Activated CD4-positive, alpha-beta T cell treated with anti-CD3 and anti-CD28 coated beads for 36 hours (primary cell): Measurements from ENCODE around the gene TIGD6. TPM values are rescaled to one million over a fixed set of nuclear protein-coding genes. Genes with fewer than 3 reads are reported as not detected.

Experiments used
- ATAC-seq: fragments of 200-7000 bp; cut with Tn5 transposase; one replicate; pipeline ENCODE4 v1.10.0; 2021; ENCODE audit warnings: mild to moderate bottlenecking, moderate library complexity
- CTCF ChIA-PET: fragments of 350-600 bp; sonication (Branson Sonifier 250); formaldehyde crosslinking; loops from one replicate; lab custom pipeline; 2021; ENCODE audit warnings: antibody characterized with exemption; lab: Charles Lee
- POLR2A ChIA-PET: fragments of 350-600 bp; sonication (Branson Sonifier 250); formaldehyde crosslinking; loops from one replicate; lab custom pipeline; 2021; ENCODE audit warnings: antibody characterized with exemption, inconsistent platforms; lab: Charles Lee
- DNase-seq: peaks from one replicate; pipeline ENCODE4 v3.0.0-alpha.2; 2020
- H3K27ac Mint-ChIP-seq: one replicate; pipeline ENCODE4 v1.8.0; 2021; ENCODE audit warnings: mixed read lengths
- H3K27me3 Mint-ChIP-seq: one replicate; pipeline ENCODE4 v1.8.0; 2021; ENCODE audit warnings: mixed read lengths
- H3K36me3 Mint-ChIP-seq: one replicate; pipeline ENCODE4 v1.8.0; 2021; ENCODE audit warnings: low read depth, mixed read lengths
- H3K4me1 Mint-ChIP-seq: one replicate; pipeline ENCODE4 v1.8.0; 2021; ENCODE audit warnings: mixed read lengths
- H3K4me3 Mint-ChIP-seq: one replicate; pipeline ENCODE4 v1.8.0; 2021; ENCODE audit warnings: mild to moderate bottlenecking, moderate library complexity, mixed read lengths
- H3K9me3 Mint-ChIP-seq: one replicate; pipeline ENCODE4 v1.8.0; 2021; ENCODE audit warnings: low read depth, mixed read lengths
- intact Hi-C, 2 experiments: fragments of 100-400 bp; cut with DNase I in 1 of 2; cut with micrococcal nuclease in 1 of 2; formaldehyde crosslinking; loops; one replicate each; pipeline versions ENCODE4 v1.14.2 to v1.15.1; 2022 to 2024; cut with DNase I, micrococcal nuclease
- total RNA-seq, 2 experiments: library from RNA; stranded (reverse); gene quantifications; one replicate each; pipeline ENCODE4 v1.2.3, GENCODE V29; 2021

The TIGD6 gene
- total RNA-seq, 2 experiments from 2014 or later, result 2.5 to 2.6 TPM

- Mint-ChIP-seq H3K9me3 (peaks cover 4% of the 10 kb centered on the region), H3K36me3 (peaks cover 73% of the 10 kb centered on the region), H3K4me3 (no peak overlapping the region), H3K27me3 (no peaks in the 10 kb centered on the region), H3K27ac (no peak overlapping the region), H3K4me1 (peaks cover 14% of the 10 kb centered on the region)
- DNase-seq (no peak), ATAC-seq (no peak)
- CTCF ChIA-PET, result interaction anchor here (0.6 to 1.4 kb wide), 6 partner anchors 10 to 155 kb away, joined by 3 to 6 read pairs (median 3); no protein-coding TSS in a partner anchor
- POLR2A ChIA-PET, result no interaction called here
- intact Hi-C loops, result no loop called here
Observed at GRCh38 chr5:150016537-150016936, 16.1 kb upstream of the TIGD6 start.

- no peaks in the 10 kb centered on the region for H3K27me3 Mint-ChIP-seq
- ChIA-PET CTCF (interaction anchor here (0.7 to 1.3 kb wide), 2 partner anchors 9 to 56 kb away, joined by 3 read pairs; no protein-coding TSS in a partner anchor), POLR2A (no interaction called here)
- peaks cover 76% of the 10 kb centered on the region for H3K36me3 Mint-ChIP-seq
- H3K4me1 Mint-ChIP-seq, result peaks cover 12% of the 10 kb centered on the region
- intact Hi-C loops, result no loop called here
- ATAC-seq, result no peak
- H3K4me3 Mint-ChIP-seq, result no peak overlapping the region
- DNase-seq, result no peak
- H3K9me3 Mint-ChIP-seq, result peaks cover 4% of the 10 kb centered on the region
- H3K27ac Mint-ChIP-seq, result no peak overlapping the region
Observed at GRCh38 chr5:150015415-150015814, 15.0 kb upstream of the TIGD6 start.

DNA sequence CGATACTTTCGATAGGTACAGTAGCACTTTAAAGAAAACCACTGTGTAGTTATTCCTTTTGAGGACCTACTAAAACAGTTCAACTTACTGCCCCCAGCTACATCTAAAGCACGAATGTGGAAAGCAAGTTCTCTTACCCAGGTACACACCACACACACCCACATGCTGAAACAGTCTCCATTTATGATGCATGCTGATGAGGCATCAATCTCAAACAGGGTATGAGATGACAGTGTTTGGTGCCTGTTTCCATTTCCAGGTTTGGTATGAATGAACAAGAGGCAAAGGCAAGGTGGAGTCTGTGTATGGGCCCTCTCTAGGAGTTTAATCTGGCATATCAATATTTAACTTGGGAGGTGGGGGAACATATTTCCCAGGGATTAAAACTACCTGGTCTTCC is 14.0 kb upstream of the TIGD6 start:
- intact Hi-C loops, result no loop called here
- POLR2A ChIA-PET, result interaction anchor here (1.0 kb wide), 1 partner anchor 10 kb away, joined by 3 read pairs; no protein-coding TSS in a partner anchor
- ATAC-seq, result peak; percentile 93
- peak; percentile 22 for DNase-seq
- no peaks in the 10 kb centered on the region for H3K27me3 Mint-ChIP-seq
- H3K4me1 Mint-ChIP-seq, result peaks cover 11% of the 10 kb centered on the region
- no peak overlapping the region for H3K4me3 Mint-ChIP-seq
- H3K9me3 Mint-ChIP-seq, result peaks cover 4% of the 10 kb centered on the region
- CTCF ChIA-PET, result interaction anchor here (0.5 to 1.3 kb wide), 4 partner anchors 8 to 470 kb away, joined by 3 to 4 read pairs (median 3); no protein-coding TSS in a partner anchor
- peaks cover 73% of the 10 kb centered on the region for H3K36me3 Mint-ChIP-seq
- H3K27ac Mint-ChIP-seq, result no peak overlapping the region

- H3K36me3 Mint-ChIP-seq, result peaks cover 68% of the 10 kb centered on the region
- DNase-seq, result no peak
- CTCF ChIA-PET, result interaction anchor here (1.3 kb wide), 2 partner anchors 12 to 180 kb away, joined by 3 to 4 read pairs; no protein-coding TSS in a partner anchor
- no peaks in the 10 kb centered on the region for H3K27me3 Mint-ChIP-seq
- no peak overlapping the region for H3K4me3 Mint-ChIP-seq
- no peak for ATAC-seq
- peaks cover 4% of the 10 kb centered on the region for H3K9me3 Mint-ChIP-seq
- peaks cover 13% of the 10 kb centered on the region for H3K4me1 Mint-ChIP-seq
- H3K27ac Mint-ChIP-seq, result no peak overlapping the region
- intact Hi-C loops, result no loop called here
- POLR2A ChIA-PET, result interaction anchor here (1.0 kb wide), 1 partner anchor 9 kb away, joined by 3 read pairs; no protein-coding TSS in a partner anchor
Observed at GRCh38 chr5:150013931-150014330, 13.5 kb upstream of the TIGD6 start.

DNA sequence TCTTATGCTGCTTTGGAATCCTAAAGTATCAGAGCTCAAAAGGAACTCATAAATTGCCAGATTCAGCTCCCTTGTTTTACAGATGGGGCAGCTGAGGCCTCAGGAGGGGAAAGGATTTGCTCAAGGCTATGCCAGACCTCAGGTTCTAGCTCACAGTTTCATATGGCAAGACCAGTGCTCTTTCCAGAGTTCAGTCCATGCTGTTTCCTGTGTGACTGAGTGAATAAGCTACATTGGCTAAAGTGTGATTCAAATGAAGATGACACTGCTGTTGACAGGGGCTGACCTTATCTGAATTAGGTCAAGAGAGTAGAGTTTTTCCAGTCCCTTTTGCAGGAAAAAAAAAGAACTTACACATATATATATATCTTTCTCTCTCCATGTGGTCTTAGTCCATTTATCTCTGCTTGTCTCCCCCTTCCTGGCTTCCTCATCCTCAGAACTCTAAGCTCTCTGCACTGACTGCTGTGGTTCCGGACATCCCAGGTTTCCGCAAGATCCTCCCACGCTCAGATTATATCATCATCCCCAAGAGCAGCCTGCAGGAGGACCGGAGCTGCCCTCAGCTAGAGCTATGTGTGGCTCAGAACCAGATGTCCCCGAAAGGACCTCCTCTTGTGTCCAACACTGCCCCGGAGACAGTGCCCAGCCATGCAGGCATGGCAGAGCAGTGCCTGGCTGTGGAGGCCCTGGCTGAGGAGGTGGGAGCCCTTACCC is 9.4 kb upstream of the TIGD6 start:
- peaks cover 25% of the 10 kb centered on the region for H3K4me1 Mint-ChIP-seq
- H3K36me3 Mint-ChIP-seq, result peaks cover 62% of the 10 kb centered on the region
- intact Hi-C loops, result loop anchor here in 1 of 2 experiments (10.0 kb wide), 1 partner anchor 1765 kb away; the partner anchor contains the start of gene G3BP1
- ATAC-seq (no peak), DNase-seq (no peak)
- no peaks in the 10 kb centered on the region for H3K9me3 Mint-ChIP-seq
- H3K27me3 Mint-ChIP-seq, result no peaks in the 10 kb centered on the region
- no peak overlapping the region for H3K27ac Mint-ChIP-seq
- H3K4me3 Mint-ChIP-seq, result no peak overlapping the region
- POLR2A ChIA-PET, result no interaction called here
- CTCF ChIA-PET, result interaction anchor here (0.7 to 2.3 kb wide), 6 partner anchors 11 to 38 kb away, joined by 3 to 7 read pairs (median 4); no protein-coding TSS in a partner anchor

DNA sequence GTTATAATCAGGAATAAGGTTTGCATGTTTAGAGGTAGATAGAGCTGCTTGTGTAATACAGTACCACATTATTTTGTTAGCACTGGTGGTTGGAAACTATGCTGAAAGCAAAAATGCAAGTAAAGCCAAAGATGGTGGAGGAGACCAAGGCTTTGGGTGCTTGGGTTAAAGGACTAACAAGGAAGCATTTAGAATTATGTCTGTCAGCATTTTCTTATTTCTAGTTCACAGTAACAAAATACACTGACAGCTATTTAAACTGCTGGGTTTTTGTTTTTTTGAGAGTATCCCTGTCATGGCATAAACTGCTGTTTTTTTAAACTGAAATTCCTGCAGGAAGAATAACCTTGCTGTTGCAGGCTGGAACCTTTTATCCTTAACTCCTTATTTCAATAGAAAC is 6.6 kb upstream of the TIGD6 start:
- H3K36me3 Mint-ChIP-seq, result peaks cover 52% of the 10 kb centered on the region

DNA sequence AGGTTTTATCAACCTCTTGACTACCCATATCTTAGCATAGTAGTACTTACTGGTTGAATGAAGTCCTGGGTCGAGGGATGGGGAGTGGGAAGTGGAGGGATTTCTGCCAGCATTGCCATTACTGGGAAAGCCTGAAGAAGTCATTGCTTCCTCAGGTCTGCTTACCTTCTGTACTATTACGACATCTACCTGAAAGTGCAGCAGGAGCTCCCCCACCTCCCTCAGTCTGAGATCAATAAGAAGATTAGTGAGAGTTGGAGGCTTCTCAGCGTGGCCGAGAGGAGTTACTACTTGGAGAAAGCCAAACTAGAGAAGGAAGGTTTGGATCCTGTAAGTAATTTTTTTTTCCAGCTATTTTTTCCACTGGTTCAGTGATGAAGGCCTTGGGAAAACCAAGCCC is 5.9 kb upstream of the TIGD6 start:
- no peak for DNase-seq
- no peak for ATAC-seq
- Mint-ChIP-seq H3K27ac (no peak overlapping the region), H3K36me3 (peaks cover 49% of the 10 kb centered on the region), H3K4me3 (no peak overlapping the region), H3K27me3 (no peaks in the 10 kb centered on the region), H3K9me3 (no peaks in the 10 kb centered on the region), H3K4me1 (peaks cover 40% of the 10 kb centered on the region)
- intact Hi-C loops, result loop anchor here in 1 of 2 experiments (10.0 kb wide), 1 partner anchor 1768 kb away; the partner anchor contains the start of gene G3BP1
- ChIA-PET CTCF (interaction anchor here (0.9 to 4.2 kb wide), 6 partner anchors 9 to 153 kb away, joined by 3 to 18 read pairs (median 3); no protein-coding TSS in a partner anchor), POLR2A (interaction anchor here (0.7 kb wide), 1 partner anchor 211 kb away, joined by 3 read pairs; no protein-coding TSS in a partner anchor)

More for the DNA sequence above, 6.6 kb upstream of the TIGD6 start:
- H3K4me1 Mint-ChIP-seq, result peaks cover 36% of the 10 kb centered on the region
- CTCF ChIA-PET, result interaction anchor here (0.6 to 4.2 kb wide), 5 partner anchors 9 to 154 kb away, joined by 3 to 18 read pairs (median 3); no protein-coding TSS in a partner anchor
- DNase-seq (no peak), ATAC-seq (no peak)
- POLR2A ChIA-PET, result no interaction called here
- intact Hi-C loops, result loop anchor here in 1 of 2 experiments (10.0 kb wide), 1 partner anchor 1768 kb away; the partner anchor contains the start of gene G3BP1
- H3K27ac Mint-ChIP-seq, result no peak overlapping the region
- no peaks in the 10 kb centered on the region for H3K27me3 Mint-ChIP-seq
- no peaks in the 10 kb centered on the region for H3K9me3 Mint-ChIP-seq
- H3K4me3 Mint-ChIP-seq, result no peak overlapping the region

GRCh38 chr5:150001660-150002486 is 1.4 kb upstream of the TIGD6 start:
- no peaks in the 10 kb centered on the region for H3K27me3 Mint-ChIP-seq
- H3K27ac Mint-ChIP-seq, result peak overlapping the region; percentile 93
- H3K4me1 Mint-ChIP-seq, result peaks cover 37% of the 10 kb centered on the region
- H3K4me3 Mint-ChIP-seq, result peak overlapping the region; percentile 86
- intact Hi-C loops, result loop anchor here (2.0 to 10.0 kb wide), 7 partner anchors 120 to 1773 kb away; partner anchors contain the start of genes CD74 (in 1 of the 2), FBXO38 (in 1 of the 2), G3BP1 (in 1 of the 2) and TCOF1 (in 1 of the 2)
- H3K9me3 Mint-ChIP-seq, result no peaks in the 10 kb centered on the region
- peak; percentile 79 for DNase-seq
- POLR2A ChIA-PET, result no interaction called here
- peak; percentile 76 for ATAC-seq
- CTCF ChIA-PET, result interaction anchor here (0.6 to 3.7 kb wide), 6 partner anchors 8 to 365 kb away, joined by 3 to 20 read pairs (median 4); partner anchors contain the start of gene SLC26A2
- H3K36me3 Mint-ChIP-seq, result peaks cover 33% of the 10 kb centered on the region

DNA sequence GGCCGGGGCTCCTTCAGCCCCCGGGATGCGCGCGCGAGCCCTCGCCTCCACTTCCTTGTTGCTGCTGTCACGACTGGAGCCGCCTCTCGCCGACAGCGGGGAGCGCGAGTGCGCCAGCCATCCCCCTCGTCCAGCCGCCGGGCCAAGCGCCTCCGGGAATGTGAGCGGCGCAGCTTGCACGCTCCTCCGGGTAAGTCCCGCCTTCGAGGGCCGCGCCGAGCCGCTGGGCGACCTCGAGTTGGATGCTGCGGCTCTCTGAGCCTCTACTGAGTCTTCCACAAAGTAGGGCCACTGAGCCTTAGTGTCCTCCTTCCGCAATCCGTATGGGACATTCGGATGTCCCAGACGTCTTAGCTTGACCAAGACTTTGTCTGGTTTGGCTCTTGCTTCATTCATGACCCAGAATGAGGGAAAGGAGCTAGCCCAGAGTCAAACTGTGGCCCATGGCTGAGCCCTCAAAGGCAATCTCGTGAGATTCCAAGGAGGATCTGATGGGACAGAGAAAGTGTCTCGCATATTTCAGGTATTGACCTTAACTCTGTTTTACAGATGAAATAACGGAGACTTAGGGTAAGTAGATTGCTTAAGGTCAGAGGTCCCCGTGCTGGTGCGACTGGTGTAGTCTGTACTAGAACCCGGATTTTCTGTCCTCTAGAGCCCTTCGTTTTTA is 671 bp upstream of the TIGD6 start:
- intact Hi-C loops, result loop anchor here (1.0 to 10.0 kb wide), 14 partner anchors 41 to 1774 kb away; partner anchors contain the start of genes SLC26A2 (in 2 of the 2), TCOF1 (in 2 of the 2), CD74 (in 1 of the 2) and CSNK1A1 (in 1 of the 2)
- peak overlapping the region; percentile 93 for H3K27ac Mint-ChIP-seq

DNA sequence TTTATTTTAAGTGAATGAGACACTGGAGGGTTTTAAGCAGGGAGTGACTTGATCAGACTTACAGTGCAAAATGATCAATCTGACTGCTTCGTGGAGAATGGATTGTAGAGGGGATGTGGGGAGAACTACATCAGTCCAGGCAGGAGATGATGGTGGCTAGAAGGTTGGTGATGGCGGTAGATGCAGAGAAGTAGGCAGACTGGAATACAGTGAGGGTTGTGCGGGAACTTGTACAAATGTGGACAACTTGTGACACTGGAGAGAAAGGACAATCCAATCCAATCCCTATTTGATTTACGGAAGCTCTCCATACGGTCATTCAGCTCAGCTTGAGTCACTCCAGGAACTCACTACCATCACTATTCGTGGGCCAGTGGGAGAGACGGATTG is 593 bp downstream of the TIGD6 start:
- Mint-ChIP-seq H3K27me3 (no peaks in the 10 kb centered on the region), H3K4me1 (peaks cover 35% of the 10 kb centered on the region), H3K9me3 (no peaks in the 10 kb centered on the region), H3K36me3 (peaks cover 32% of the 10 kb centered on the region), H3K4me3 (peak overlapping the region; percentile 86), H3K27ac (peak overlapping the region; percentile 94)
- ATAC-seq (no peak), DNase-seq (no peak)
- ChIA-PET POLR2A (interaction anchor here (0.9 kb wide), 1 partner anchor 41 kb away, joined by 3 read pairs; no protein-coding TSS in a partner anchor), CTCF (interaction anchor here (0.7 to 3.7 kb wide), 5 partner anchors 9 to 165 kb away, joined by 3 to 20 read pairs (median 4); partner anchors contain the start of gene SLC26A2)
- intact Hi-C loops, result loop anchor here (1.0 to 10.0 kb wide), 14 partner anchors 40 to 1775 kb away; partner anchors contain the start of genes SLC26A2 (in 2 of the 2), TCOF1 (in 2 of the 2), CD74 (in 1 of the 2) and CSNK1A1 (in 1 of the 2)

More for the DNA sequence above, 671 bp upstream of the TIGD6 start:
- Mint-ChIP-seq H3K9me3 (no peaks in the 10 kb centered on the region), H3K4me1 (peaks cover 37% of the 10 kb centered on the region), H3K27me3 (no peaks in the 10 kb centered on the region), H3K4me3 (peak overlapping the region; percentile 86), H3K36me3 (peaks cover 27% of the 10 kb centered on the region)
- POLR2A ChIA-PET, result no interaction called here
- ATAC-seq (peak; percentile 14), DNase-seq (peak; percentile 65)
- CTCF ChIA-PET, result interaction anchor here (1.1 to 3.7 kb wide), 3 partner anchors 10 to 41 kb away, joined by 4 to 20 read pairs (median 4); partner anchors contain the start of gene SLC26A2
